Measurements from ENCODE around the gene SLC12A4.
"Not testable (repeated sequence)": the region's sequence is repeated elsewhere in the genome, so short reads cannot be mapped to it uniquely, and the experiment has no call there.

The SLC12A4 gene

DNA sequence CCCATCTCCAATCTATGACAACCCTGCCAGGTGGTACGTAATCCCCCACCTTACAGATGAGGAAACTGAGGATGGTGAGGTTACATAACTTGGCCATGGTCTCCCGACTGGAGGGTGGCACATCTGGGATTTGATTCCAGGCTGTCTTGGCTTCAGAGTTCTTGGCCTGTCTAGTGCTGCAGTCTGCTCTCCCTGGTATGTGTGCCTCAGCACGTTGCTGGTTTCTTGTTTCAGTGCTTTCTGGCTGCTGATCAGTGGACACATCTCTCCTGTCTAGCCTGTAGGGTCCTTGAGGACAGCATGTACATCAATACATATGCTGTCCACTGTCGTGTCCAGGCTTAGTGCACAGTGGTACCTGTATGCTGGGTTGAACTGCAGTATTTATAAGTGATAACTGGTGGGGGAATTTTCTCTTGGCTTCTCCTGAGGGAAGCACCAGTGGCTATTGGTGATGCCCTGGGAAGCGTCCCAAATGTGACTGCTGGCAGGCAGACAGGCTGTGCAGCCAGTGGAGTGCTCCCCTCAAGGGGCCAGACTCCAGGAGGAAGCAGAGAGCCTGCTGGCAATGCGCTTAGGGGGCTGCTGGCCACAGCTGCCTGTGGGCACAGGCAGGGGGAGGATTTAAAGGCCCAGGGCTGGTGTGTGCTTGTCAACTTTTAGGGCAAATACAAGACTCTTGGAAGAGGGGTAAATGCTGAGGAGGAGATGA is 51.1 kb downstream of the SLC12A4 start:
- Histone ChIP-seq H3K9ac (peak overlapping the region; percentile 35; the same call in 1 of the 2 replicates), H3K9me3 (no peaks in the 10 kb centered on the region), H3K27me3 (no peaks in the 10 kb centered on the region), H3K4me1 (peaks cover 42% of the 10 kb centered on the region), H3K4me3 (no peak overlapping the region), H4K20me1 (peaks cover 85% of the 10 kb centered on the region), H3K4me2 (no peak overlapping the region), H3K36me3 (peaks cover 69% of the 10 kb centered on the region), H3K27ac (no peak overlapping the region)
- TF ChIP-seq Cebpa-rat (IDR thresholded peaks at IDR 0.05) = no peak

DNA sequence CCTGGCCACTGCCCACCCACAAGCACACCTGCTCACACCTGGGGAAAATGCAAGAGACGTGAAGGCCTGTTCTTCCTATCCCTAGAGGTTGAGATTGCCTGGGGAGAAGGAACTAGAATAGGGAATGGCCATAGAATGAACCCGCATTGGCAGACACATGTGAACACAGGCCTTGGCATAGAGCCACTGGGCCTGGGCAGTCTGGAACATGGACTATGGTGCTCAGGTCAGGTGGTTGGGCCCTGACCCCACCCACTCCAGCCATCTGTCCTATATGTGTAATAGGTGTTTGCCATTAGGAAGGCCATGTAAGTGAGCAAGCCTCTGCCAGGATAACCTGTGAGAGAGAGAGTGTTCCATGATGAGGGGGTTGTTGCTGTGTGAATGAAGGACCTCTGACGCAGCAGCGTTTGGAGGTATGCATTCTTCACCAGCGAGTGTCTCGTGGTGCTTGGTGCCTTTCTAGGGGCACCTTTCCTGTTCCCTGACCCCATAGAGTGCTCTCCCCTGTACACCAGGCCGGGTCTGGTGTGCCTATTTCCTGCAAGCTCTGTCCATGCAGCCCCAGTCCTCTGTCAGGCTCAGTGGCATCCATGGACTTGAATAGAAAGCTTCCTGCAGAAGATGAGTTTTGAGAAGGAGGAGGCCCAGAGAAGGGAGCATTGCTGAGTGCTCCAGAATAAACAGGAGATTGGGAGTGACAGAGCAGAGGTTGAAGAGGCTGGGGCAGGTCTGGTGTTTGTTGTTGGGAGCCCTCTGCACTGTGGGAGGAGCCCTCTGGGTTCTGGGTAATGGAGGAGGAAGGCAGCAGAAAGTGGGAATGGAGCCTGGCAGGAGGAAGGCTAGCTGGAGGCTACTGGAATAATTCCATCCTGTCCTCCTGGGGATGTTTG is 52.4 kb downstream of the SLC12A4 start:
- no peak overlapping the region for H3K4me2 ChIP-seq
- no peaks in the 10 kb centered on the region for H3K27me3 ChIP-seq
- no peak overlapping the region for H3K9ac ChIP-seq
- no peaks in the 10 kb centered on the region for H3K9me3 ChIP-seq
- peaks cover 85% of the 10 kb centered on the region for H4K20me1 ChIP-seq
- H3K27ac ChIP-seq = no peak overlapping the region
- H3K4me1 ChIP-seq = peaks cover 32% of the 10 kb centered on the region
- no peak overlapping the region for H3K4me3 ChIP-seq
- H3K36me3 ChIP-seq = peaks cover 78% of the 10 kb centered on the region
- no peak for TF ChIP-seq Cebpa-rat (IDR thresholded peaks at IDR 0.05)

DNA sequence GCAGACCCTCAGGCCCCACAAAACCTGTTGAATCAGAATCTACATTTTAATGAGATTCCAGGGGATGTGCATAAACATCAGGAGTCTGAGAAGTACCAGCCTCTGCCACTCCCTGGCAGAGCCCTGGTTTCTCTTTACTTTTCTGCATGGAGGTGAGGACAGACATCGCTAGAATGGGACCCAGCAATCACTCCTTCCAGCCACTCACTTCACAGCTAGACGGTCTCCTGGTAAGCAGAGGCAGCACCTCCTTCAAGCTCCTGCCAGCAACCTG is 53.0 kb downstream of the SLC12A4 start:
- peaks cover 32% of the 10 kb centered on the region for H3K4me1 ChIP-seq
- H3K36me3 ChIP-seq = peaks cover 84% of the 10 kb centered on the region
- H3K27ac ChIP-seq, H3K9ac ChIP-seq, H3K9me3 ChIP-seq, H3K27me3 ChIP-seq, H3K4me2 ChIP-seq, H3K4me3 ChIP-seq: not testable (repeated sequence)
- H4K20me1 ChIP-seq = peaks cover 85% of the 10 kb centered on the region

DNA sequence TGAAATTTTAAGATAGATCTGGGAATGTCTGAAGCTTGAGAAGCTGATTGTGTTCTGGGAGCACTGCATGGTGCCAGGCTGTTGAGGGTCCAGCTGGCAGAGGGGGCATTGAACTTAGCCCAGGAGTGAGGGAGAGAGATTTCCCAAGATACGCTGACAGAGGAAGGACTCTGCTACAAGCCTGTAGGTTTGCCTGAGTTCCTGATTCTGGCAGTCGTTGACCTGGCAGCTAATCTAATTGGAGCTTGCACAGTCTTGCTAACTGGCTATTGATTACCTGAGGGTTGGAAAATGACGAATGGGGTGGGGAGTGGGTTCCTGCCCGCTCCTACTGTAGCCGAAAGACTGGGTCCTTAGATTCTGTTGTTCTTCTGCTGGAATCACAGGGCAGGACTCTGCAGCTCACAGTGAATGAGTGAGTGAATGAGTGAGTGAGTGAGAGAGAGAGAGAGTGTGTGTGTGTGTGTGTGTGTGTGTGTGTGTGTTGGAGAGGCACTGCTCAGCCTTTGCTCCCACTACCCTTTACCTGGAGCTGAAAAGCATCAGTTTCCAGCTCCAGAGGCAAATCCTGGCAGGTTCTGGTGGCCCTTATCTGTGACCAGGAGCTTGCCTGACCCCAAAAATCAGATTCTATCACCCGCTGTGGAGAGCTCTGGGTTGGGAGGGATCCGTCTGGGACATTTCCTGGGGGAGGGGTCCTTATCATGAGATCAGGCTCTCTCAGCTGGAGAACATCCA is 53.5 kb downstream of the SLC12A4 start:
- Histone ChIP-seq H3K9me3 (no peaks in the 10 kb centered on the region), H3K27ac (no peak overlapping the region), H3K36me3 (peaks cover 86% of the 10 kb centered on the region), H3K27me3 (no peaks in the 10 kb centered on the region), H3K4me3 (no peak overlapping the region), H3K9ac (no peak overlapping the region), H3K4me2 (no peak overlapping the region), H3K4me1 (peaks cover 32% of the 10 kb centered on the region), H4K20me1 (peaks cover 85% of the 10 kb centered on the region)
- no peak for TF ChIP-seq Cebpa-rat (IDR thresholded peaks at IDR 0.05)

DNA sequence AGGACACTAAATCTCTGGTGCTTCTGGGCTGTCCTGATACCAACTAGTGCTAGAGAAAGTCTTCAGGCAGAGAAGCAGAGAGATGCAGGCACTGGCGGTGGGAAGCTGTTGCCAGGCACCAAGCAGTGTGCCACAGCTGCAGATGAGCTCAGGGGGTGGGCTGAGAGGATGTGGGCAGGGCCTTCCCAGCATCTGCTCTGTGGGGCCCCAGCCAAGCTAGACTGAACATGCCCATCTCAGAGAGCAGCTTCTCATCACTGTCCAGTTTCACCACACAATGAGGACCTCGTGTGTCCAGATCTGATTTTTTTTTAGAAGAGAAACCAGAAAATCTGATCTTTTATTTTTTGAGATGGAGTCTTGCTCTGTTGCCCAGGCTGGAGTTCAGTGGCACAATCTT is 58.3 kb downstream of the SLC12A4 start:
- H3K4me1 ChIP-seq = peaks cover 21% of the 10 kb centered on the region
- peaks cover 70% of the 10 kb centered on the region for H3K36me3 ChIP-seq
- peaks cover 63% of the 10 kb centered on the region for H4K20me1 ChIP-seq
- no peaks in the 10 kb centered on the region for H3K9me3 ChIP-seq
- no peaks in the 10 kb centered on the region for H3K27me3 ChIP-seq
- H3K4me3 ChIP-seq = no peak overlapping the region
- no peak overlapping the region for H3K27ac ChIP-seq
- peak overlapping the region; percentile 30; the same call in 1 of the 2 replicates for H3K9ac ChIP-seq
- TF ChIP-seq Cebpa-rat (IDR thresholded peaks at IDR 0.05) = no peak
- peak overlapping the region; percentile 29 for H3K4me2 ChIP-seq

DNA sequence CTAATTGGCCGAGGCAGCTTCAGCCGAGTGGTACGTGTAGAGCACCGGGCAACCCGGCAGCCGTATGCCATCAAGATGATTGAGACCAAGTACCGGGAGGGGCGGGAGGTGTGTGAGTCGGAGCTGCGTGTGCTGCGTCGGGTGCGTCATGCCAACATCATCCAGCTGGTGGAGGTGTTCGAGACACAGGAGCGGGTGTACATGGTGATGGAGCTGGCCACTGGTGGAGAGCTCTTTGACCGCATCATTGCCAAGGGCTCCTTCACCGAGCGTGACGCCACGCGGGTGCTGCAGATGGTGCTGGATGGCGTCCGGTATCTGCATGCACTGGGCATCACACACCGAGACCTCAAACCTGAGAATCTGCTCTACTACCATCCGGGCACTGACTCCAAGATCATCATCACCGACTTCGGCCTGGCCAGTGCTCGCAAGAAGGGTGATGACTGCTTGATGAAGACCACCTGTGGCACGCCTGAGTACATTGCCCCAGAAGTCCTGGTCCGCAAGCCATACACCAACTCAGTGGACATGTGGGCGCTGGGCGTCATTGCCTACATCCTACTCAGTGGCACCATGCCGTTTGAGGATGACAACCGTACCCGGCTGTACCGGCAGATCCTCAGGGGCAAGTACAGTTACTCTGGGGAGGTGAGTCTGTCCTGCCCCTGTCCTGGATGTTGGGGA is 59.2 kb downstream of the SLC12A4 start:
- Histone ChIP-seq H3K4me3 (no peak overlapping the region), H3K27me3 (no peaks in the 10 kb centered on the region), H4K20me1 (peaks cover 54% of the 10 kb centered on the region), H3K9ac (peak overlapping the region; percentile 30; the same call in 1 of the 2 replicates), H3K4me2 (peak overlapping the region; percentile 29; the same call in 1 of the 2 replicates), H3K4me1 (peaks cover 21% of the 10 kb centered on the region), H3K9me3 (no peaks in the 10 kb centered on the region), H3K27ac (no peak overlapping the region), H3K36me3 (peaks cover 65% of the 10 kb centered on the region)
- no peak for TF ChIP-seq Cebpa-rat (IDR thresholded peaks at IDR 0.05)

DNA sequence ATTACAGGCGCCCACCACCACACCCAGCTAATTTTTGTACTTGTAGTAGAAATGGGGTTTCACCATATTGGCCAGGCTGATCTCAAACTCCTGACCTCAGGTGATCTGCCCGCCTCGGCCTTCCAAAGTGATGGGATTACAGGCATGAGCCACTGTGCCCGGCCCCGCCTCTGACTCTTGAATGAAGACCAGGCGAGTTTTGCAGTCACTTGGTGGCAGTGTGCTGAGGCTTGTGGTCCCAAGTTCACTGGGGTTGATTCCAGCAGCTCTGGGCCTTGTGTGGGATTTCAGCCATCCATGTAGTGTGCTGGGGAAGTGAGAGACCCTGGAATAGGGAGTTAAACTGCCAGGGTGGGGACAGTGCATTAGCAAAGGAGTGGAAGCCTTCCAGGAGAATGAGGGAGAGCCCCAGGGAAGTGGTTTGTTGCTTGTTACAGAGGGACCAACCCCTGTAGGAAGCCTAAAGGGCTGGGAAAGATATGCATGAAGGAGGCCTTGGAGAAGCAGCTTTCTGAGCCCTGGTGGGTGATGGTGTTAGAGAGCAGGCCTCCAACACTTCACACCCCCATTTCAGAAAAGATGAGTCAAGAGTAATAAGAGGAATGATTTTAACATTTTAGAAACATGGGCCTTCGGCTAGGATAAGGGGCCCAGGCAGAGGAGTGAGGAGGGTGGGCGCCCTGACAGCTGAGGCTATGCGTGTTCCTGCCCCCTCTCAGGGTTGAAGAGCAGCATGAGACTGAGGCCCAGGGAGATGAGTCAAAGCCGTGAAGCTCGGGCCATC is 60.8 kb downstream of the SLC12A4 start:
- Histone ChIP-seq H3K9me3 (no peaks in the 10 kb centered on the region), H3K4me1 (peaks cover 21% of the 10 kb centered on the region), H3K4me2 (no peak overlapping the region), H3K36me3 (peaks cover 72% of the 10 kb centered on the region), H3K4me3 (no peak overlapping the region), H3K9ac (no peak overlapping the region), H3K27ac (no peak overlapping the region), H3K27me3 (no peaks in the 10 kb centered on the region), H4K20me1 (peaks cover 65% of the 10 kb centered on the region)
- TF ChIP-seq Cebpa-rat (IDR thresholded peaks at IDR 0.05) = no peak

DNA sequence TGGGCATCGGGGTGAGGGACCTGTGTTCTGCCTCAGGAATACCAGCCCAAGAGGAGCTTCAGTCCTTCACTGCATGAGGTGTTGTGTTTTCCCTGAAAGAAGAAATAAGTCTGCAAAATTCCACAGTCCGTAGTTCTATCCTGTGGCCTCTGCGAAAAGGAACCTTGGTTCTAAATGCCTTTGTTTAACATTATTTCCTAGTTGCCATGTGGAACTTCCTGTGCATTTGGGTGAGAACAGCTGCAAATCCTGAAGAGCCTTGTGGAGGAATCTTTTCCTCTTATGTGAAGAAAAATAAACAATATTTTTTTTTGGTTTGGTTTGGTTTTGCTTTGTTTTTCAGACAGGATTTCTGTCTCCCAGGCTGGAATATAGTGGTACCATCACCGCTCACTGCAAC is 65.6 kb downstream of the SLC12A4 start:
- Histone ChIP-seq H3K9me3 (no peaks in the 10 kb centered on the region), H4K20me1 (peaks cover 68% of the 10 kb centered on the region), H3K27ac (no peak overlapping the region), H3K4me3 (no peak overlapping the region), H3K4me2 (no peak overlapping the region), H3K4me1 (no peaks in the 10 kb centered on the region), H3K27me3 (no peaks in the 10 kb centered on the region), H3K36me3 (peaks cover 53% of the 10 kb centered on the region), H3K9ac (no peak overlapping the region)
- no peak for TF ChIP-seq Cebpa-rat (IDR thresholded peaks at IDR 0.05)

DNA sequence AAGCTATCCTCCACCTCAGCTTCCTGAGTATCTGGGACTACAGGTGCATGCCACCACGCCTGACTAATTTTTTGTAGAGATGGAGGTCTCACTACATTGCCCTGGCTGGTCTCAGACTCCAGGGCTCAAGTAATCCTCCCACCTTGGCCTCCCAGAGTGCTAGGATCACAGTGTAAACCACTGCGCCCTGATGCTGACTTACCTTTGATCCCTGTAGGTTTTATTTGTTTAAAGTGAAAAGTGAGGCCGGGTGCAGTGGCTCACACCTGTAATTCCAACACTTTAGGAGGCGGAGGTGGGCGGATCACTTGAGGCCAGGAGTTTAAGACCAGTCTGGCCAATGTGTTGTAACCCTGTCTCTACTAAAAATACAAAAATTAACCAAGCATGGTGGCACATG is 66.7 kb downstream of the SLC12A4 start:
- no peak overlapping the region for H3K9ac ChIP-seq
- no peaks in the 10 kb centered on the region for H3K27me3 ChIP-seq
- TF ChIP-seq Cebpa-rat (IDR thresholded peaks at IDR 0.05) = no peak
- H3K27ac ChIP-seq = no peak overlapping the region
- peaks cover 79% of the 10 kb centered on the region for H4K20me1 ChIP-seq
- no peaks in the 10 kb centered on the region for H3K4me1 ChIP-seq
- no peak overlapping the region for H3K4me2 ChIP-seq
- H3K36me3 ChIP-seq = peaks cover 59% of the 10 kb centered on the region
- H3K4me3 ChIP-seq = no peak overlapping the region
- no peaks in the 10 kb centered on the region for H3K9me3 ChIP-seq

Measured in BLaER1 (cell line).